HepG2 (cell line): ENCODE data around the gene HUNK. TPM values are rescaled to one million over a fixed set of nuclear protein-coding genes. Genes with fewer than 3 reads are reported as not detected.

Source experiments
- ATAC-seq: fragments of 200-7000 bp; cut with Tn5 transposase; 3 replicates; pipeline ENCODE4 v1.9.1; 2020; ENCODE audit warnings: mild to moderate bottlenecking, moderate library complexity
- BruUV-seq: library from RNA; stranded (reverse); fragments of 400-500 nt; replicated peaks from 2 replicates; lab custom pipeline; 2021; lab: Mats Ljungman, UMichigan
- CTCF ChIA-PET: fragments of 300-600 bp; formaldehyde crosslinking; extraction: SDS; loops from one replicate; lab custom pipeline; 2021; ENCODE audit warnings: low total read pairs, inconsistent platforms, low intra/inter-chr PET ratio; lab: Yijun Ruan, JAX
- POLR2A ChIA-PET: fragments of 350-600 bp; sonication (Branson Sonifier 250); formaldehyde crosslinking; loops from one replicate; lab custom pipeline; 2020; ENCODE audit warnings: antibody characterized with exemption, inconsistent platforms; lab: Yijun Ruan, JAX
- DNase-seq: peaks from one replicate; pipeline ENCODE4 v3.0.0-alpha.2; 2015; ENCODE audit warnings: low spot score
- FAIRE-seq: peaks from 3 replicates; lab custom pipeline; 2011; peaks lifted over from hg19 to GRCh38; lab: Jason Lieb, UNC
- H2AFZ ChIP-seq: one replicate; pipeline ENCODE4 v1.6.1; 2011; ENCODE audit warnings: low read length, inconsistent platforms
- H3K27ac ChIP-seq: fragments of 300-600 bp; 3 replicates; pipeline ENCODE4 v1.8.0; 2011; ENCODE audit warnings: mixed run types, mild to moderate bottlenecking, mixed read lengths, low read length, inconsistent platforms; ENCODE audit not compliant: insufficient read depth; ENCODE audit errors: extremely low read length
- H3K27me3 ChIP-seq, 2 experiments: fragments of 200-600 bp in 1 of 2; 2 replicates in 1 of 2; 3 replicates in 1 of 2; pipeline versions ENCODE4 v1.6.0 to v1.8.0; 2011; ENCODE audit warnings: low read length in 2 of 2, mild to moderate bottlenecking in 2 of 2, moderate library complexity in 2 of 2, inconsistent platforms in 1 of 2; ENCODE audit not compliant: insufficient read depth in 2 of 2, control insufficient read depth in 1 of 2
- H3K36me3 ChIP-seq, 2 experiments: fragments of 200-600 bp in 1 of 2; replicated peaks in 1 of 2; 2 replicates in 1 of 2; 3 replicates in 1 of 2; pipeline versions ENCODE4 v1.5.1 to v1.8.0; 2011; ENCODE audit warnings: low read length in 2 of 2, inconsistent platforms in 1 of 2; ENCODE audit not compliant: insufficient read depth in 2 of 2, control insufficient read depth in 1 of 2
- H3K4me1 ChIP-seq: 2 replicates; pipeline ENCODE4 v1.5.1; 2012; ENCODE audit warnings: low read length, inconsistent platforms; ENCODE audit not compliant: insufficient read depth
- H3K4me2 ChIP-seq: 2 replicates; pipeline ENCODE4 v1.6.0; 2011; ENCODE audit warnings: low read depth, low read length, inconsistent platforms
- H3K4me3 ChIP-seq, 3 experiments: fragments of 200-600 bp in 1 of 3; sonication (generic), shearing (Covaris generic) in 1 of 3; replicated peaks in 1 of 3; 2 replicates each; pipeline ENCODE4 v1.5.1; 2011 to 2016; ENCODE audit warnings: low read length in 3 of 3, inconsistent platforms in 2 of 3, low read depth in 2 of 3, mild to moderate bottlenecking in 2 of 3, control low read depth in 1 of 3, mixed read lengths in 1 of 3; ENCODE audit not compliant: insufficient read depth in 1 of 3
- H3K79me2 ChIP-seq: one replicate; pipeline ENCODE4 v1.6.1; 2011; ENCODE audit warnings: low read length, inconsistent platforms; ENCODE audit not compliant: insufficient read depth
- H3K9ac ChIP-seq: 2 replicates; pipeline ENCODE4 v1.6.0; 2011; ENCODE audit warnings: mild to moderate bottlenecking, low read depth, low read length, inconsistent platforms; ENCODE audit not compliant: insufficient read depth
- H3K9me3 ChIP-seq: 2 replicates; pipeline ENCODE4 v1.5.1; 2012; ENCODE audit warnings: mild to moderate bottlenecking, low read length
- H4K20me1 ChIP-seq: 2 replicates; pipeline ENCODE4 v1.6.0; 2011; ENCODE audit warnings: inconsistent platforms, mild to moderate bottlenecking, low read length, moderate library complexity; ENCODE audit not compliant: insufficient read depth
- CSRNP1 ChIP-seq: sonication (generic); formaldehyde crosslinking; IDR thresholded peaks from 2 replicates; pipeline ENCODE4 v1.8.1; 2023; ENCODE audit warnings: mild to moderate bottlenecking, missing genetic modification reagents
- DNMT1 ChIP-seq: sonication (generic); formaldehyde crosslinking; IDR thresholded peaks from 2 replicates; pipeline ENCODE4 v1.5.1; 2020; ENCODE audit warnings: mild to moderate bottlenecking, missing genetic modification reagents
- HNF4A ChIP-seq: sonication (generic); formaldehyde crosslinking; IDR thresholded peaks from 2 replicates; pipeline ENCODE4 v1.4.0; 2020; ENCODE audit warnings: missing genetic modification reagents
- MIER2 ChIP-seq: IDR thresholded peaks from 2 replicates; pipeline ENCODE4 v1.6.1; 2016; ENCODE audit warnings: missing biosample characterization, missing genetic modification reagents
- NR2F2 ChIP-seq: IDR thresholded peaks from 2 replicates; pipeline ENCODE4 v1.6.1; 2012; ENCODE audit warnings: low read depth, inconsistent platforms, borderline replicate concordance
- RFX1 ChIP-seq: fragments of 450-650 bp; IDR thresholded peaks from 2 replicates; pipeline ENCODE4 v1.6.1; 2017
- ZBTB25 ChIP-seq: IDR thresholded peaks from 2 replicates; pipeline ENCODE4 v1.6.1; 2018; ENCODE audit warnings: missing genetic modification reagents
- ZNF414 ChIP-seq: sonication (generic); formaldehyde crosslinking; IDR thresholded peaks from 2 replicates; pipeline ENCODE4 v1.5.0; 2020; ENCODE audit warnings: missing genetic modification reagents
- ZNF503 ChIP-seq: sonication (generic); formaldehyde crosslinking; IDR thresholded peaks from 2 replicates; pipeline ENCODE4 v1.4.0; 2020; ENCODE audit warnings: missing genetic modification reagents
- ZNF550 ChIP-seq: sonication (generic); formaldehyde crosslinking; IDR thresholded peaks from 2 replicates; pipeline ENCODE4 v1.4.0; 2020; ENCODE audit warnings: mild to moderate bottlenecking, missing genetic modification reagents, borderline replicate concordance
- ZNF773 ChIP-seq: sonication (generic); formaldehyde crosslinking; IDR thresholded peaks from 2 replicates; pipeline ENCODE4 v1.4.0; 2020; ENCODE audit warnings: missing genetic modification reagents, borderline replicate concordance
- ZNF777 ChIP-seq: sonication (generic); formaldehyde crosslinking; IDR thresholded peaks from 2 replicates; pipeline ENCODE4 v1.4.0; 2020; ENCODE audit warnings: missing genetic modification reagents
- ZSCAN30 ChIP-seq: sonication (generic); formaldehyde crosslinking; IDR thresholded peaks from 2 replicates; pipeline ENCODE4 v1.5.0; 2020; ENCODE audit warnings: mild to moderate bottlenecking, missing genetic modification reagents
- WGBS: methylation state at CpG from one replicate; pipeline ENCODE4 v1.1.6; 2017; ENCODE audit warnings: low lambda C conversion rate; 5-methylcytosine and 5-hydroxymethylcytosine counted together
- in situ Hi-C: cut with HindIII; loops from 2 replicates; pipeline ENCODE4 v1.10.0; 2017; ENCODE audit warnings: low pct_unique_long_range_greater_than_20kb; ENCODE audit not compliant: extremely low pct_ligation_motif_present
- intact Hi-C: fragments of 100-400 bp; cut with micrococcal nuclease; formaldehyde crosslinking; loops from one replicate; pipeline ENCODE4 v1.10.0; 2022; ENCODE audit not compliant: unreplicated experiment
- polyA plus RNA-seq, 8 experiments: library from polyadenylated mRNA; depleted of rRNA in 3 of 8; stranded (reverse) in 7 of 8; unstranded in 1 of 8; fragments of >200 nt; fragmentation: Illumina TruSeq in 4 of 8; extraction: Trizol in 4 of 8; gene quantifications; 2 replicates each; pipeline versions ENCODE4 v1.2.1 to v1.2.3, GENCODE V29; 2011 to 2016; ENCODE audit warnings: low read depth in 4 of 8, missing spikeins in 1 of 8, mixed read lengths in 1 of 8; ENCODE audit not compliant: insufficient read depth in 1 of 8
- total RNA-seq, 5 experiments: library from RNA; depleted of rRNA; stranded (reverse); fragments of >200 nt; fragmentation: Illumina TruSeq; extraction: Trizol; gene quantifications; 2 replicates each; pipeline ENCODE4 v1.2.3, GENCODE V29; 2016; ENCODE audit warnings: low read depth in 1 of 5

HUNK gene
- total and polyA plus RNA-seq, 2 of the 13 experiments (the other 11 are each of a cell fraction or from before 2014, with no cell fraction given), result 1.8 to 1.9 TPM

- WGBS, result 35% methylated on average over 6 of the region's 12 CpGs
- H3K27ac ChIP-seq, result no peak overlapping the region
- in situ Hi-C loops (no loop called here), intact Hi-C loops (no loop called here)
- H3K4me3 ChIP-seq, result no peak overlapping the region
- H3K79me2 ChIP-seq, result no peaks in the 10 kb centered on the region
- H4K20me1 ChIP-seq, result no peaks in the 10 kb centered on the region
- BruUV-seq, result no TSS peak
- TF ChIP-seq ZNF414, result no peak
- no peak for TF ChIP-seq HNF4A (CRISPR knock-in tag)
- TF ChIP-seq ZNF503 (CRISPR knock-in tag), result no peak
- TF ChIP-seq MIER2 (CRISPR knock-in tag), result no peak
- TF ChIP-seq CSRNP1 (CRISPR knock-in tag), result no peak
- TF ChIP-seq ZBTB25, result no peak
- TF ChIP-seq ZNF777 (CRISPR knock-in tag), result no peak
- TF ChIP-seq RFX1, result no peak
- no peak for TF ChIP-seq DNMT1 (CRISPR knock-in tag)
- TF ChIP-seq ZNF550 (CRISPR knock-in tag), result no peak
- TF ChIP-seq NR2F2, result no peak
- TF ChIP-seq ZNF773 (CRISPR knock-in tag), result no peak
- no peak for TF ChIP-seq ZSCAN30 (CRISPR knock-in tag)
- H3K4me2 ChIP-seq, result no peak overlapping the region
- FAIRE-seq (no peak), ATAC-seq (no peak), DNase-seq (no peak)
- H2AFZ ChIP-seq, result no peak overlapping the region
- POLR2A ChIA-PET, result no interaction called here
- no peak overlapping the region for H3K9ac ChIP-seq
- peaks cover 9% of the 10 kb centered on the region for H3K4me1 ChIP-seq
- CTCF ChIA-PET, result no interaction called here
- peaks cover 0 to 18% of the 10 kb centered on the region in 2 experiments; a peak in 3 of 5 replicates for H3K27me3 ChIP-seq
- no peaks in the 10 kb centered on the region for H3K36me3 ChIP-seq
- H3K9me3 ChIP-seq, result no peaks in the 10 kb centered on the region
Observed at GRCh38 chr21:32021319-32021994, 148.6 kb downstream of the HUNK start.
